GM19467 (cell line): ENCODE data around the gene CD163L1.

Experiments used
- ATAC-seq: cut with Tn5 transposase; IDR thresholded peaks from one replicate; pipeline ENCODE4 v1.9.1; 2021; ENCODE audit warnings: mild to moderate bottlenecking, moderate library complexity; ENCODE audit not compliant: unreplicated experiment

Gene CD163L1

DNA sequence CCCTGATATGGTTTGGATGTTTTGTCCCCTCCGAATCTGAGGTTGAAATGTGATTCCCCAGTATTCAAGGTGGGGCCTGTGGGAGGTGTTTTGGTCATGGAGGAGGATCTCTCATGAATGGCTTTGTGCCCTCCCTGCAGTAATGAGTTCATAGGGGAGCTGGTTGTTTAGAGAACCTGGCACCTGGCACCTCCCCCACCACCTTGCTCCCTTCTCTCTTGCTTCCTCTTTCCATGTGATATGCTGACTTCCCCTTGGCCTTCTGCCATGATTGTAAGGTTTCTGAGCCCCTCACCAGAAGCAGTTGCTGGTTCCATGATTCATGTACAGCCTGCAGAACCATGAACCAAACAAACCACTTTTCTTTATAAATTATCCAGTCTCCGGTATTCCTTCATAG lies 32.6 kb downstream of the CD163L1 start:
- no peak for ATAC-seq

DNA sequence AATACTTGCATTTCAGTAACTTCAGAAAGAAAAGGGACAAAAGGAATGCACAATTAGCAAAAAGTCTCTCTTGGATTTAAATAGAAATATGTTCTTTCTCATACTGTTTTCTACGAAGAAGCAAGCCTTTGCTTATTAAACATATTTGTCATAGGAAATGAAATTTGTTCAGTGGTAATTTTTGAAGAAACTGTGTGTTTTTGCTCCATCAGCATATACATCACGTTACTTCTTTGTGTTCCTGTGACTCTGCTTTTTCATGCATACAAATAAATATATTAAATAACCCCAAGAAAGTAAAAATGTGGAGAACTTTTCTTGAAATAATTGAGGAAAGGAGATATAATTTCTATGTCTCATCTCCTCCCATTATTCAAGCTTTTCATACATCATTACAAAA lies 39.7 kb downstream of the CD163L1 start:
- no peak for ATAC-seq

GRCh38 chr12:7403466-7403865 lies 40.5 kb downstream of the CD163L1 start:
- ATAC-seq = no peak

- no peak for ATAC-seq
Observed at GRCh38 chr12:7399089-7399488, 44.9 kb downstream of the CD163L1 start.

DNA sequence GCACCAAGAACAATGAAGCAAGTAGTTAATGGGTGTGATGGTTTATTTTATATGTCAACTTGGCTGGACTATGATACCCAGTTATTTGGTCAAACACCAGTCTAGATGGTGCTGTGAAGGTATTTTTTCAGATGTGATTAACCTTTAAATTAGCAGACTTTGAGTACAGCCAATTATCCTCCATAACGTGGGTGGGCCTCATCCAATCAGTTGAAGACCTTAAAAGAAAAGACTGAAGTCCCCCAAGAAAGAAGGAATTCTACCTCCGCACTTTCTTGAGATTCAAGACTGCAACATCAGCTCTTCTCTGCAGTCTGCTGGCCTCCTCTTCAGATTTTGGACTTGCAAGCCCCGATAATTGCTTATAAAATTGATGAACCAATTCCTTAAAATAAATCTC lies 47.5 kb downstream of the CD163L1 start:
- ATAC-seq = no peak

GRCh38 chr12:7395950-7396349 lies 48.0 kb downstream of the CD163L1 start:
- ATAC-seq = no peak

DNA sequence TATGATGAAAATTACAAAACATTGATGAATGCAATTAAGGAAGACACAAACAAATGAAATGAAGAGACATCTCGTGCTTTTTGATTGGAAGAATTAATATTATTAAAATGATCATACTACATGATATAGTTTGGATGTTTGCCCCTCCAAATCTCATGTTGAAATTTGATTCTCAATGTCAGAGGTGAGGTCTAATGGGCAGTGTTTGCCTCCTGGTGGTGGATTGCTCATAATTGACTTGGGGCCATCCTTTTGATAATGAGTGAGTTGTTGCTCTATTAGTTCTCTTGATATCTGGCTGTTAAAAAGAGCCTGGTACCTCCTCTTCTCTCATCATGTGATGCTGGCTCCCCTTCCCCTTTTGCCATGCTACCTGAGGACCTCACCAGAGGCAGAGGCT lies 56.7 kb downstream of the CD163L1 start:
- ATAC-seq = no peak

GRCh38 chr12:7383157-7383556 lies 60.8 kb downstream of the CD163L1 start:
- no peak for ATAC-seq

- ATAC-seq = no peak
Observed at GRCh38 chr12:7376196-7376595, 67.8 kb downstream of the CD163L1 start.

DNA sequence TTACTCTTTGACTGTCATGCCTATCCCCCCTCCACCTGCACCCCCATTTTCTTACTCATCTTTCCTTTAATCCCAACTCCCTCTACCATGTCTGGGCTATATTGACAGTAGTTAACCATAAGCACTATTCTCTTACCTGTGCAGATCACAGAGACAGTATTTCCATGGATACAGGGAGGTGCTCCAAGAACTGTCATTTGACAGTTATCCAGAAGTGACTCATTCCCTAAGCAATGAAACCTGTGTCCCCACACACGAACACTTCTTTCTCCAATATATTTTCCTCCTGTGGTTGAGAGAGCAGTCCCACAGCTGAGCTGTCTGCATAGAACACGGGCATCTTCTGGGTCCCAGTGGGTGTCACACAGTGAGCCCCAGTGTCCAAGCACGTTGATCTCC lies 68.8 kb downstream of the CD163L1 start:
- no peak for ATAC-seq

DNA sequence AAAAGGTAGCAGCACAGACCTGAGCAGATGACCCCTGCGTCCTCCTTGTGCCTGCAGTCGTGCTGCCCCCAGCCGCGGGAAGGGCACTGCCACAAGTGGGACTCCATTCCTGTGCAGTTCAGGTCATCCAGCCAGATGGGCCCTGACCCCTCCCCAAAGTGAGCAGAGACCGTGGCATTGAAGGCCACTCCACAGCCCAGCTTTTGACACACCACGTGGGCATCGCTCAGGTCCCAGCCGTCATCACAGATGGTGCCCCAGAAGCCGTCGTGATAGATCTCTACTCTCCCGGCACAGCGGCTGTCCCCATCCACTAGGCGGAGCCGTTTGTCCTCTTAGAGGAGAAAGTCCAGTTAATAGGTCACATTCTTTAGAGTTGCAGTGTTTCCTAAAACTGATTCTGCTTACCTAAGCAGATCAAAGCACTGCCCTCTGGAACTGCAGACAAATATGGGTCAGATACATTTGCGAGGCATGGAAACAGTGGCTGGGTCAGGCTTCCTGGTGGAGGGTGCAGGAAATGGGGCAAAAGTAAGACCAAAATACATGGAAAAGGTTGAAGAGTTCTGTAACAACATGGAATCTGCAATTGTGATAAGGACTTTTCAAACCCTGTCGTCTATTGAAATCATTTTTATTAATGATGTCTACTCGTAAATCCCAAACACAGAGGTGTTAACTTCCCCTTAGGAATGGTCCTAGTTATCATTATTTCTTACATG lies 69.4 kb downstream of the CD163L1 start:
- no peak for ATAC-seq

DNA sequence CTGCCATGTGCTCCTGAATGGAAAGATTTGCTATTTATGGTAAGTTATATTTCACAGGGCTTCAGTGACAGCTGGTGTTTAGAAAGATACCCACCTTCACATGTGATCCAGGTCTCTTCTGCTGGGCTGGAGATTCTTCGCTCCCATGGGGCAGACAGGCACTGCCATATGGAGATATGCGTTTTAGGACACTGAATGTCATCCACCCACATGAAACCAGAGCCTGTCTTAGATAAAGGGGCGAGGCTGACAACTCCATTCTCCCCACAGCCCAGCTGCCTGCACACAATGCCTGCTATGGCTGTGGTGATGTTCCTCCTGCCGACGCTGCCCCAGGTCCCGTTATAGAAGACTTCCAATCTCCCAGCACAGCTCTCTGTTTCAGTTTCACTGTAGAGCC lies 70.7 kb downstream of the CD163L1 start:
- no peak for ATAC-seq

- ATAC-seq = no peak
Observed at GRCh38 chr12:7369274-7369729, 74.7 kb downstream of the CD163L1 start.

- ATAC-seq = no peak
Observed at GRCh38 chr12:7362734-7363133, 81.2 kb downstream of the CD163L1 start.

GRCh38 chr12:7361265-7361664 lies 82.7 kb downstream of the CD163L1 start:
- no peak for ATAC-seq

DNA sequence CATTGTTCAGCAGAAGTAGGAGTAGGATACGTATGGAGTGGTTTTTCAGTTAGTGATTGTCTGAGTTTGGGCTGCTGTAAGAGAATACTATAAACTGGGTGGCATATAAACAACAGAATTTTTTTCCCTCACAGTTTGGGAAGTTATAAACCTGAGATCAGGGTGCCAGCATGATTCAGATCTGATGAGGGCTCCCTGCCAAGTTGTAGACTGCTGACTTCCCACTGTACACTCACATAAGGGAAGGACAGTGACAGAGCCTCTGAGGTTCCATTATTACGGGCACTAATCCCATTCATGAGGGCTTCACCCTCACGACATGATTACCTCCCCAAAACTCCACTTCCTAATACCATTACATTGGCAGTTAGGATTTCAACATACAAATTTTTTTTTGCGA lies 89.4 kb downstream of the CD163L1 start:
- no peak for ATAC-seq

GRCh38 chr12:7352661-7353060 lies 91.3 kb downstream of the CD163L1 start:
- ATAC-seq = no peak

DNA sequence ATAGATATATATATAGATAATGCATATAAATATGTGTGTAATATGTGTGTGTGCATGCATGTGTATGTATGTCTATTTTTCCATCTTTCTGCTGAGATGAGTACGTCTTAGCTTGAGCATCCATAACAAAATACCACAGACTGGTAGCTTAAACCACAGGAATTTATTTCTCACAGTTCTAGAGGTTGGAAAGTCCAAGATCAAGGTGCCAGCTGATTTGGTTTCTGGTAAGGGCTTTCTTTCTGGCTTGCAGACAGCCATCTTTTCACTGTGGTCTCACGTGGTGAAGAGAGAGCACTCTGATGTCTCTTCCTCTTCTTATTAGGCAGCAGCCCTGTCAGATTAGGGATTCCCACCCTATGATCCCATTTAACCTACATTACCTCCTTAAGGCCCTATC lies 92.8 kb downstream of the CD163L1 start:
- no peak for ATAC-seq

DNA sequence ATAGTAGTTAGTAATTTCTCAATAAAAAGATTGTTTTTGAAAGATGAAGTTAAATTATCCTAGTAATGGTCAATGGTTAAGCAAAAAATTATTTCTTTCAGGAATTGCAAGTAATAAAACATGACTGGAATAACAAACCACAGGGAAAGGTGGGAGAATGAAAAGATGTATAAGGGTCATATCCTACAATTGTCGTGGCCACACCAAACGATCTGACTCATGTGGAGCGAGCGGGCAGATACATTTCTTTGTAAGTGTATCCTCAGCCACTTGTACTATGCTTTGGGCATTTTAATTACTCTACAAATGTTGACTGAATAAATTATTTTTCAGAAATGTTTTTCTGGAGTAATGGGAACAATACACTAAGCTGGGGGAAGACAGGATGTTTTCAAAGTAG lies 94.5 kb downstream of the CD163L1 start:
- ATAC-seq = no peak

DNA sequence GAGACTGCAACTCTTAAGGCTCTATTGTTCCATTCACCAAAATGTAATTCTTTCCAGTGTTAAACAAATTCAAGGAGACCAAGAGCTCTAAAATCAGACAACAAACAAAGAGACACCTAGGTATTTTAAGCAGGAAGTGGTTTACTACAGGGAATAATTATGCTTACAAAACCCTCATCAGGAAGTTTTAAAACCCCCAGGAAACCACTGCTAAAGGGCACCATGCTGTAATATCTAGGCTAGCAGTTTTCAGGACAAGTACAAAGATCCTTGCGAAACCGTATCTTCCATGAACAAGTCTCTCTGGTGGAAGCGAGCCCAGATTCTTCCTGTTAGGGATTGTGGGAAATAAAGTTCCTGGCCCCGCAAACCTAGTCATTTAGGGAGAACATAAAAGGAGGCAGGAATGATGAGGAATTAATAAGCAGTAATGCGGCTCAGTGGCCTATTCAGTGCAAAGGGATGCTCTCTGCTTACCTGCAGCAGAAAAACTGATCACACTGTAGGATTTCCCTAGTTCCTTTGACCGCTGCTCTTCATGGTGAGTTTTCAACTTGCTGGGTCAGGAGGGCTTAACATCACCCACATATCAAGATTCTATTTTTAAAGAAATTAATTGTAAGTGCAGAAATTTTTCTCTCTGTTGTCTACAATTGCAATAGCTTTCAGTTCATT lies 97.3 kb downstream of the CD163L1 start:
- ATAC-seq = no peak

DNA sequence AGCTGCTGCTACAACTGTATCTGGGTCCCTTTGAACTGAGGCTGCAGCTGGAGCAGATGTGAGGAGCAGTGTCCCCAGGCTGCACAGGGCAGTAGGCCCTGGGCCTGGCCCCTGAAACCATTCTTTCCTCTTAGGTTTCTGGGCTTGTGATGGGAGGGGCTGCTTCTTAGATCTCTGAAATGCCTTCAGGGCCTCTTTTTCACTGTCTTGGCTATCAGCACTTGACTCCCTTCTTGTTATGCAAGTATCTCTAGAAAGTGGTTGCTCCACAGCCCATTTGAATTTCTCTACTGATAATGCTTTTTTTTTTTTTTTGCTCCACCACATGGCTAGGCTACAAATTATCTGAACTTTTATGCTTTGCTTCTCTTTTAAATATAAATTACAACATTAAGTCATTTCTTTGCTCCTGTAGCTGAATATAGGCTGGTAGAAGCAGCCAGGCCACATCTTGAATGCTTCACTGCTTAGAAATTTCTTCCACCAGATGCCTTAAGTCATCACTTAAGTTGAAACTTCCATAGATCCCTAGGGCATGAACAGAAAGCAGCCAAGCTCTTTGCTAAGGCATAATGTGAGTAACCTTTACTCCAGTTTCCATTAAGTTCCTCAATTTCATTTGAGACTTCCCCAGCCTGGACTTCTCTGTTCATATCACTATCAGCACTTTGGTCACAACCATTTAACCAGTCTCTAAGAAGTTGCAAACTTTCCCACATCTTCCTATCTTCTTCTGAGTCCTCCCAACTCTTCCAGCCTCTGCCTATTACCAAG lies 98.9 kb downstream of the CD163L1 start:
- no peak for ATAC-seq

GRCh38 chr12:7339675-7340074 lies 104.3 kb downstream of the CD163L1 start:
- no peak for ATAC-seq
